EH (cell line): ENCODE results near the gene TSTD1.
"Not testable (repeated sequence)": the region's sequence is repeated elsewhere in the genome, so short reads cannot be mapped to it uniquely, and the experiment has no call there.

ENCODE experiments used
- DNase-seq: peaks from one replicate; pipeline ENCODE4 v3.0.0-alpha.2; 2015; ENCODE audit warnings: low read depth

The TSTD1 gene

GRCh38 chr1:161068306-161069234 is 29.8 kb upstream of the TSTD1 start:
- peak; percentile 39 for DNase-seq

- no peak for DNase-seq
These were observed 27.9 kb upstream of the TSTD1 start for GRCh38 chr1:161066694-161067093.

GRCh38 chr1:161065681-161066080 is 26.9 kb upstream of the TSTD1 start:
- DNase-seq = not testable (repeated sequence)

- not testable (repeated sequence) for DNase-seq
These were observed 25.2 kb upstream of the TSTD1 start for GRCh38 chr1:161063936-161064335.

GRCh38 chr1:161061419-161061818 is 22.7 kb upstream of the TSTD1 start:
- no peak for DNase-seq

- DNase-seq = no peak
These were observed 20.5 kb upstream of the TSTD1 start for GRCh38 chr1:161059293-161059692.

- no peak for DNase-seq
These were observed 16.0 kb upstream of the TSTD1 start for GRCh38 chr1:161054805-161055204.

GRCh38 chr1:161054232-161054631 is 15.5 kb upstream of the TSTD1 start:
- DNase-seq = no peak

GRCh38 chr1:161052899-161053298 is 14.1 kb upstream of the TSTD1 start:
- DNase-seq = peak; percentile 32

- no peak for DNase-seq
These were observed 12.5 kb upstream of the TSTD1 start for GRCh38 chr1:161051219-161051618.

- no peak for DNase-seq
These were observed 10.4 kb upstream of the TSTD1 start for GRCh38 chr1:161048949-161049722.

GRCh38 chr1:161047436-161048420 is 9.0 kb upstream of the TSTD1 start:
- no peak for DNase-seq

GRCh38 chr1:161046605-161047228 is 8.0 kb upstream of the TSTD1 start:
- no peak for DNase-seq

GRCh38 chr1:161045736-161046604 is 7.2 kb upstream of the TSTD1 start, which contains the start of gene USF1:
USF1 (minus strand) TSS chr1:161045977; CDS start chr1:161043275, 2,702 bp downstream.
- peak; percentile 95 for DNase-seq

GRCh38 chr1:161044908-161045735 is 6.4 kb upstream of the TSTD1 start:
- peak; percentile 80 for DNase-seq

GRCh38 chr1:161044535-161044907 is 5.8 kb upstream of the TSTD1 start:
- DNase-seq = no peak

GRCh38 chr1:161039546-161039945 is 782 bp upstream of the TSTD1 start:
- no peak for DNase-seq

GRCh38 chr1:161039154-161039545 is 386 bp upstream of the TSTD1 start:
- DNase-seq = no peak
